Ascending aorta (tissue), 2 donors: ENCODE results near the gene TDRD9. TPM values are rescaled to one million over a fixed set of nuclear protein-coding genes. Genes with fewer than 3 reads are reported as not detected.

ENCODE experiments used
- DNase-seq, 2 donors: peaks; one replicate each; pipeline ENCODE4 v3.0.0-alpha.2; 2019; ENCODE audit warnings: low spot score in 2 of 2
- H3K27ac ChIP-seq, 2 donors: fragments of 200-600 bp; sonication (generic); one replicate each; pipeline ENCODE4 v1.5.1; 2016 to 2017; ENCODE audit warnings: mild to moderate bottlenecking in 1 of 2
- H3K27me3 ChIP-seq: fragments of 200-600 bp; sonication (generic); one replicate; pipeline ENCODE4 v1.5.1; 2017
- H3K36me3 ChIP-seq, 2 donors: fragments of 200-600 bp; sonication (generic); one replicate each; pipeline ENCODE4 v1.5.1; 2016
- H3K4me1 ChIP-seq, 2 donors: fragments of 200-600 bp; sonication (generic); one replicate each; pipeline ENCODE4 v1.5.1; 2016 to 2017; ENCODE audit warnings: mild to moderate bottlenecking in 1 of 2
- H3K4me3 ChIP-seq, 2 donors: fragments of 200-600 bp; sonication (generic); one replicate each; pipeline ENCODE4 v1.5.1; 2016 to 2017; ENCODE audit warnings: mild to moderate bottlenecking in 1 of 2
- H3K9me3 ChIP-seq, 2 donors: fragments of 200-600 bp; sonication (generic); one replicate each; pipeline ENCODE4 v1.5.1; 2016
- CTCF ChIP-seq, 3 experiments: fragments of 200-600 bp in 2 of 3; fragments of 450-650 bp in 1 of 3; sonication (generic) in 2 of 3; IDR thresholded peaks; one replicate each; pipeline ENCODE4 v1.5.1; 2016 to 2019; ENCODE audit warnings: antibody characterized with exemption in 3 of 3, mild to moderate bottlenecking in 1 of 3, moderate library complexity in 1 of 3
- intact Hi-C: fragments of 100-400 bp; cut with DNase I; formaldehyde crosslinking; loops from one replicate; pipeline ENCODE4 v1.15.1; 2023
- total RNA-seq: library from RNA; depleted of rRNA; stranded (reverse); fragments of >200 nt; gene quantifications from one replicate; pipeline ENCODE4 v1.1.0, GENCODE V29; 2016

Gene TDRD9
- total RNA-seq, 1 donor from 2014 or later = 1.4 TPM

- DNase-seq = no peak
- TF ChIP-seq CTCF (IDR thresholded peaks at IDR 0.05) = no peak
- Histone ChIP-seq H3K36me3 (no peaks in the 10 kb centered on the region), H3K4me1 (no peaks in the 10 kb centered on the region), H3K4me3 (no peak overlapping the region), H3K9me3 (no peaks in the 10 kb centered on the region), H3K27ac (no peak overlapping the region), H3K27me3 (no peaks in the 10 kb centered on the region)
- intact Hi-C loops = no loop called here
Measured at GRCh38 chr14:104048758-104049507, 120.7 kb downstream of the TDRD9 start.

GRCh38 chr14:104049576-104050240 is 121.5 kb downstream of the TDRD9 start:
- H3K36me3 ChIP-seq = no peaks in the 10 kb centered on the region
- no peaks in the 10 kb centered on the region for H3K4me1 ChIP-seq
- no peaks in the 10 kb centered on the region for H3K27me3 ChIP-seq
- H3K27ac ChIP-seq = no peak overlapping the region
- no peak for DNase-seq
- no peak for TF ChIP-seq CTCF (IDR thresholded peaks at IDR 0.05)
- H3K9me3 ChIP-seq = no peaks in the 10 kb centered on the region
- no peak overlapping the region for H3K4me3 ChIP-seq
- intact Hi-C loops = no loop called here

- intact Hi-C loops = no loop called here
- no peaks in the 10 kb centered on the region for H3K4me1 ChIP-seq
- H3K4me3 ChIP-seq = no peak overlapping the region
- H3K36me3 ChIP-seq = no peaks in the 10 kb centered on the region
- no peaks in the 10 kb centered on the region for H3K9me3 ChIP-seq
- no peaks in the 10 kb centered on the region for H3K27me3 ChIP-seq
- H3K27ac ChIP-seq = no peak overlapping the region
- no peak for DNase-seq
- TF ChIP-seq CTCF (IDR thresholded peaks at IDR 0.05) = no peak
Measured at GRCh38 chr14:104051092-104051813, 123.0 kb downstream of the TDRD9 start.

- Histone ChIP-seq H3K27ac (no peak overlapping the region), H3K36me3 (no peaks in the 10 kb centered on the region), H3K9me3 (no peaks in the 10 kb centered on the region), H3K27me3 (no peaks in the 10 kb centered on the region), H3K4me1 (no peaks in the 10 kb centered on the region), H3K4me3 (no peak overlapping the region)
- intact Hi-C loops = no loop called here
- TF ChIP-seq CTCF (IDR thresholded peaks at IDR 0.05) = no peak
- no peak for DNase-seq
Measured at GRCh38 chr14:104054222-104054905, 126.1 kb downstream of the TDRD9 start.

GRCh38 chr14:104062281-104062680 is 134.0 kb downstream of the TDRD9 start:
- no peaks in the 10 kb centered on the region for H3K27me3 ChIP-seq
- no peaks in the 10 kb centered on the region for H3K4me1 ChIP-seq
- intact Hi-C loops = no loop called here
- no peak overlapping the region for H3K4me3 ChIP-seq
- DNase-seq = no peak
- no peak overlapping the region for H3K27ac ChIP-seq
- H3K36me3 ChIP-seq = no peaks in the 10 kb centered on the region
- peaks cover 0 to 9% of the 10 kb centered on the region in 2 donors for H3K9me3 ChIP-seq
- TF ChIP-seq CTCF (IDR thresholded peaks at IDR 0.05) = no peak
